NCI-H345 (cell line): Measurements from ENCODE around the gene TEX29.

Experiments used
- DNase-seq: peaks from one replicate; lab custom pipeline; 2025; lab: John Stamatoyannopoulos, UW

TEX29 gene

GRCh38 chr13:111322001-111322915, 1.8 kb downstream of the TEX29 start:
- no peak for DNase-seq

DNA sequence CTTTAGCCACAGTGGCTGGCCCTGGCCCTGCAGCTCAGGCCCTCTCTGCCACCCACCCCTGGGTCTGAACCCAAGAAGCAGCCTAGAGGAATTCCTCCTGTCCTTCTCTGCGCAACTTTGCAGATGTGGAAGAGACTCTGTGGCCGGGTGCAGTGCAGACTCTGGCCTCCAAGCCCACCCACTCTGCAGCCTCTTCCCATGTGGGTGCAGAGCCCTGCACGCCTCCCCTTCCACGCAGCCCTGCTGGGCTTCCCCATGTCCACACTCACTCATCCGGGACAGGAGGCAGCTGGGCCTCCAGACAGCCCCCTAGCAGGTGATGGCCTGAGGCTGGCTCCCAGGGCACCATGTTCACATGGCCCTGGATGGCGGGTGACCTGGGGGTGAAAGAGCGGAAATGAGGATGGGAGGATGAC, 2.5 kb downstream of the TEX29 start:
- no peak for DNase-seq

- no peak for DNase-seq
Measured at GRCh38 chr13:111323549-111323948, 3.1 kb downstream of the TEX29 start.

DNA sequence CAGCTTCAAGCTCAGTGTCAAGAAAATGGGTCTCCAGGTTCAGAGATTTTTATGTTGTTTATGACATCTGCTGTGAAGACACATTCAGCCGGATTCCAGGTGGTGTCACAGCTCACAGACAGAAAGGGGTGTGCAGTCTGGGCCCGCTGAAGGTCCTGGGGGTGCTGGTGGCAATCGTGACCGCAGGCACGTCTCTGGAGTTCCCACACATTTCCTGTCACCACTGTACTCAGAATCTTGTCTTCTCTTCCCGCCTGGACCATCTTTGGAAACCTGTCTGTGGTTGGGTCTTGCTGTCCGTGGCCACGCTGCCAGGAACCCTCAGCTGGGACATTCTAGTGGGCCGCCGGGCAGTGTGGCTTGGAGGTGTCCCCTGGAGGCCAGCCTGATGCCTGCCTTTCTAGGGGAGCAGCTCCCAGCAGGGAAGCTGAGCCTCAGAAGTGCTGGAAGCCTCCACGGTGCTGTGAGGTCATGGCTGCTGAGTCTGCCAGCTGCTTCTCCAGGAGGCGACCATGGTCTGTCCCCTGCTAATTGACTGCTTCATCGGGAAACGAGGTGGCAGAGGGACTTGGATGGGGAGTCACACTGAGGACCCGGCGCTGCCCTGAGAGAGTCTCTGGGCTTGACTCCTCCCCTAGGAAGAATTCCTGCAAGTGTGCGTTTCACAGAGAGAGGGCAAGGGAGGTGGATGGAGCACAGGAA, 3.7 kb downstream of the TEX29 start:
- no peak for DNase-seq

- DNase-seq = no peak
Measured at GRCh38 chr13:111324736-111325135, 4.3 kb downstream of the TEX29 start.

DNA sequence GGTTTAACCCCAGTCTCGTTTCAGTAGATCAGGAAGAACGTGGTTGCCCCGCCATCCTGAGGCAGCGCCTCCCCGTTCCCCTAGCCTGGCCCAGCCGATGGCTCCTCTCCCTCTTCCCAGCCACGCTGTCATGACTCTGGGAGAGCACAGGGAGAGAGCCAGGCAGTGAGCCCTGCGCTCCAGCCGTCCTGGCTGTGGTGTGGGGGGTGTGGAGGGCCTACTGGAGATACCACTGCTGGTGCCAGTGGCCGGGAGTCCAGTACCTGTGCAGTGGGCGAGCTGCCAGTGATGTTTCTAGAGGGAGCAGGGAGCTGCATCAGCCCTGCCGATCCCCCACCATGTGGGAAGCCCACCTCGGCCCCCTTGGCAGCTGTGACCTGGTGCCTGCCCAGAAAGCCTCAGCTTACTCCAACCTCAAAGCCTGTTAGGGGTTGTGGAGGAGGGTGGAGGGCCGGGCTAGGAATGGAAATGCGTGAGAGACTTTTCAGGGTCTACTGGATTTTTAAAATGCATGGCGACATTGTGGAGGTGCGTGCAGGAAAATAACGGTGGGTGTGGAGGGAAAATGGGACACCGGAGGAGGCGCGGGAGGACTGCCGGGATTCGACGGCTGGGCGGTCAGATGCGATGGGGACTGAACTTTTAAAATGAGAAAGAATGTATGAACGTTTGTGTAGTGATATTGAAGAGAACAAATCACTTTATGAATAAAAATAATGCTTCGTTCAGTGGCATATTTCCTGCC, 4.9 kb downstream of the TEX29 start:
- no peak for DNase-seq

DNA sequence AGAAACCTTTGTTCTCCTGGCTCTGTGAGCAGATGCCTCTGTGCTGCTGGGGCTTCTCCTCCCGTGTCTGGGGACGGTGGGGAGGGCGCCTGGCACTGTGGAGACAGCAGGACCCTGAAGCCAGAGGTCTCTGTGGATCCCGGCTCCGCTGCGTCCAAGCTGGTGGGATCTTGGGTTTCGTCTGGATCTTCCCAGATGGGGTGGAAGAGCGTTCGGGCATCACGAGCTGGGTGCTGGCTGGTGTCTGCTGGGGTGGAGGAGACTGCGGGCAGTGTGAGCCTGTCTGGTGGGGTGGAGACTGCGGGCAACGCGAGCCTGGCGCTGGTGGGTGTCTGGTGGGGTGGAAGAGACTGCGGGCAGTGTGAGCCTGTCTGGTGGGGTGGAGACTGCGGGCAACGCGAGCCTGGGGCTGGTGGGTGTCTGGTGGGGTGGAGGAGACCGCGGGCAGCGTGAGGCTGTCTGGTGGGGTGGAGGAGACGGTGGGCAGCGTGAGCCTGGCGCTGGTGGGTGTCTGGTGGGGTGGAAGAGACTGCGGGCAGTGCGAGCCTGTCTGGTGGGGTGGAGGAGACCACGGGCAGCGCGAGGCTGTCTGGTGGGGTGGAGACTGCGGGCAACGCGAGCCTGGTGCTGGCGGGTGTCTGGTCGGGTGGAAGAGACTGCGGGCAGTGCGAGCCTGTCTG, 5.6 kb downstream of the TEX29 start:
- DNase-seq = no peak

- DNase-seq = no peak
Measured at GRCh38 chr13:111326621-111326965, 6.2 kb downstream of the TEX29 start.

DNA sequence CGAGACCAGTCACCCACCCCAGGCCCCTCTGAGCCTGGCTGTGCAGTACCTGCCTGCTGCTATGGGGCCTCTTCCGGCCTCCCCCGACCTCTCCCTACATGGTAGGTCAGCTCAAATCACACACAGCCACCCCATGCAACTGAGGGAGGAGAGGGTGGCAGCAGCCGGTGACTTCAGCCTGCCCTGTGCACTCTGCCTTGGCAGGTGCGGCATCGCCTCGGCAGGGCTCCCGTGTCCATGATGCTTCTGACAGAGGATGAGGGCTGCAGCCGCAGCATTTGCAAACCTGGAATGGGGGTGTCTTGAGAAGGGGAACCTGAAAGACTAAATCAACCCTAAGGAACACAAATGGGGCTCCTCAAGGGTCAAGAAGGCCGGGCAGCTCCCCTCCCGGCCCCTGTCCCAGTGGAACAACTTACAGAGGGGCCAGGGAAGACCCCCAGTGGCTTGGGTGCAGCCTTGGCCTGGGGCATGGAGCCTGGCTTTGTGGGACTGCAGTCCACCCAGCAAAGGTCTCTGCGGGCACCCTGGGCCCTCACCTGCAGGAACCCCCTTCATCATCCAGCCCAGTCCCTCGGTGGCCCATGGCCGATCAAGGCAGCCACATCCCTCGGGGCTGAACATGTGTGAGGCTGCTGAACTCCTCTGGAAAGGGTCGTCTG, 6.7 kb downstream of the TEX29 start:
- no peak for DNase-seq

- no peak for DNase-seq
Measured at GRCh38 chr13:111327730-111328573, 7.5 kb downstream of the TEX29 start.

DNA sequence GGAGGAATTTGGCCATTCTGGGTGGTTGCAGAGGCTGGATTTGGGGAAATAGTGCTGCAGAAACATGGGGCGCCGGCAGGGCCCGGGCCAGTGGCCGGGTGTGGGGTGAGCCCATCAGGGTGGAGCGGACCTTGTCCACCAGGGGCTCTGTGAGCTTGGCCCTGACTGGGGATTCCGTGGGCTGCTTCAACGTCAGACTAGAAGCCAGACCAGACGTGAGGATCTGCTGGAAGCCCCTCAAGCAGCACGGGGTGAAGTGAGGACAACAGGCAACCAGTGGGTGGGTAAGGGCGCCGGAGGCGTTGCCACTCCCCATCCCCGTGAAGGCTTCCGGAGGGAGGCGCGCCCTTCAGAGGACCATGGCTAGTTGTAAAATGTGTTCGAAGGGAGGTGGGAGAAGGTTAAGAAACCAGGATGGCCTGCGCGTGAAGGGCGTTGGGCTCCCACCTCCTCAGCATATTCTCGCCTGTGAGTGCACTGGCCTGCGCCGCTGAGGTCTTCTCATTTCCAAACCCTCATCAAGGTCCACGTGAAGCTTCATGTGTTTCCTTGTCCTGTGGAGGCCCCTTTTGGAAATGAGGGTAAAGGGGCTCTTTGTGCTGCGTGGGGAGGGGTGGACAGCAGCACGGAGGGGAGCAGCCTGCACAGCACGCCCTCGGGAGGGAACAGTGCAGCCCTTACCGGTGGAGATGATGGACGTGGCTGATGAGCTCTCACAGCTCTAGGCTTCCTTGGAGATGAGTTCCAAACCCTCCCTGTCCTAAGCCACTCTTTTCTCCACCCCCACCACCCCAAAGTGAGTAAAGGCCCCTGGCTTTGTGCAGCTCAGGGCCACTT, 8.3 kb downstream of the TEX29 start:
- DNase-seq = no peak

GRCh38 chr13:111329641-111330040, 9.2 kb downstream of the TEX29 start:
- no peak for DNase-seq

DNA sequence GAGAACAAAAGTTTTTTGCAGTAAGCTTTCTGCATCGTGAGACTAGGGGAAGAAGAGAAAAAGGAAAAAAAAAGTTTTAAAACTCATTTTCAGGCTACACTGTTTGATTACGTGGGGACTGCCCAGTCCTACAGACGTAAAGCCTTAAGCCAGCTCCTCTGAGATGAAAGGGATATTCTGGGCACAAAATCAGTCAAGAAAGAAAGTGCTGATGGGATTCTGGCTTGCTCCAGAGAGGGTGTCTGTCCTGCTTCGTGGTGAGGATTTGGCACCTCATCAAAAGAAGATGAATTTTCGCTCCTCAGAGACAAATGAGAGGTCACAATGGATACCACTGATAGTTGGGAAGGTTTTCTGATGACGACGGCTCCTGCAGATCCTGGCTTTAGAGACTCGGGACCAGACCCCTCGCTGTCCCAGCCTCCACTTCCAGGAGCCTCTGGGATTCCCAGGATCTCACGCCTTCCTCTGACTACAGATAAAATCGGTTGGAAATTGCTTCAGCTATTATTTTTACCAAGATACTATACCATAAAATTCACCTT, 9.7 kb downstream of the TEX29 start:
- no peak for DNase-seq

- DNase-seq = no peak
Measured at GRCh38 chr13:111335298-111335697, 14.9 kb downstream of the TEX29 start.

DNA sequence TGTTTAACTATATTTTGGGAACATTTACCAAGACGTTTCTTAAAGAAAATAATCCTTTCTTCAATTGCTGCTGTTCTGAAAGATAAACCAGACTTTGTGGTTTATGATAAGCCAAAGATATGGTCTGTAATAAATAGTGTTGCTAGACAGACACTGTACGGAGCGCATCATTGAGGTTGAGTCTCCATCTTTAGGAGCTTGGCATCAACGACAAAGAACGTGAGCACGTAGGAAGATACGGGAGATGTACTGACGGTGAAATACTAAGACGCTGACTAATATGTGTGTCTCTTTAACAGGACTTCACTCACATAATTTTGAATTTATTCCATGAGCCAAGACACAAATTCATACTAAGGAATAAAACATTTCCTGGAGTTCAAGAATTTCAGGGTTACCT, 16.2 kb downstream of the TEX29 start:
- no peak for DNase-seq

GRCh38 chr13:111337206-111337605, 16.8 kb downstream of the TEX29 start:
- no peak for DNase-seq

- no peak for DNase-seq
Measured at GRCh38 chr13:111337741-111338140, 17.3 kb downstream of the TEX29 start.

DNA sequence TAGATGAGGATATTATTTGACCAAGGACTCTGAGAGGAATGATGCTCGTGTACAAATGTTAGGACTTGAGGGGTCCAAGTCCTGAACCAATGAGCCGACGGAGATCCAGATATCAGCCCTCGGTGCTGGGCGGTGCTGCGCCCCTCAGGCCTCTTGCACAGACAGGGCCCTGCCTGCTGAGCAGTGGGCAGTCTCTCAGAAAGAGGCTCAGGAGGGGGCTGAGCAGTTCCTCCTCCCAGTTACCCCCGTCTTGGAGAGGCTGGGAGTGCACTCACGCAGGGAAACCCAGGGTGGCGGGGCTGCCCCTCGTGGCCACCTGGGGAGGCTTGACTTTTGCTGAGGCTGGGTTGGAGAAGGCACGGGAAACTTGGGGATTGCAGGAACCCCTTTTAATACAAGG, 18.4 kb downstream of the TEX29 start:
- DNase-seq = no peak

DNA sequence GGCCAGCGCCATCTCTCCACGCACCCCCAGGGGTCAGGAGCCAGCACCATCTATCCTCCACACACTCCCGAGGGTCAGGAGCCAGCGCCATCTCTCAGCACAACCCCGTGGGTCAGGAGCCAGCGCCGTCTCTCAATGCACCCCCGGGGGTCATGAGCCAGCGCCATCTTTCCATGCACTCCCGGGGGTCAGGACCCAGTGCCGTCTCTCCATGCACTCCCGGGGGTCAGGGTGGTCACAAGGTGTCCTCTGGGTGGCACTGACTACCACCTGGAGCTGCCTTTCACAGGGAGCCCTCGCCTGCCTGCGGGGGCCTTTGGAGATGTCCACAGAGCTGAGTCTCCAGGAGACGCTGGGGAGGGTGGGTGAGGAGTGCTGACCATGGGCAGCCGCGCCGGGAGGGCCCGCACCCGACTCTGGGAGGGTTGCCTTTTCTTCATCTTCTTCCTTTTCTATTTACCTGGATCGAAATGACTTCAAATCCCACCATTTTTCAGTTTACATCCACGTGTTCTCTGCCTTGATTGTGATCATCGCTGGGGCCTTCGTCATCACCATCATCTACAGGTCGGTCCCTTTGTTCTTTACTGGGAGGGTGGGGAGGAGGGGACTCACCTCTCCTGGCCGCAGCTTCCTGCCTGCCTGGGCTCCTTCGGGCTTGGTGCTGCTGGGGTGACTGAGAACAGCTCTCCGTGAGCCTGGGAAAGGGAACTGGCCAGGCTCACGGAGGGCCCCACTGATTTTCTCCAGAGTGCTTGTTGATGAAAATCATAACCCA, 19.1 kb downstream of the TEX29 start:
- no peak for DNase-seq
